Caco-2 (cell line): Measurements from ENCODE around the gene RNF208. TPM values are rescaled to one million over a fixed set of nuclear protein-coding genes. Genes with fewer than 3 reads are reported as not detected.

Source experiments
- BruUV-seq: library from RNA; stranded (reverse); fragments of 400-500 nt; replicated peaks from 2 replicates; lab custom pipeline; 2021; lab: Mats Ljungman, UMichigan
- CTCF ChIA-PET: fragments of 300-600 bp; sonication (Branson Sonifier 250); formaldehyde crosslinking; loops from one replicate; lab custom pipeline; 2022; ENCODE audit warnings: antibody characterized with exemption; lab: Charles Lee
- POLR2A ChIA-PET: fragments of 300-600 bp; sonication (Branson Sonifier 250); formaldehyde crosslinking; loops from one replicate; lab custom pipeline; 2022; ENCODE audit warnings: antibody characterized with exemption; lab: Charles Lee
- DNase-seq, 2 experiments: peaks; one replicate each; pipeline versions ENCODE4 v3.0.0 to v3.0.0-alpha.2; 2020 to 2022
- H3K27me3 ChIP-seq: replicated peaks from 2 replicates; pipeline ENCODE4 v1.6.0; 2011; ENCODE audit warnings: low read length; ENCODE audit not compliant: control insufficient read depth, insufficient read depth
- H3K36me3 ChIP-seq: 2 replicates; pipeline ENCODE4 v1.5.1; 2011; ENCODE audit warnings: low read length; ENCODE audit not compliant: control insufficient read depth, insufficient read depth
- H3K4me1 ChIP-seq: fragments of 250-450 bp; sonication (Bioruptor Pico); 2 replicates; pipeline ENCODE4 v1.5.1; 2020; ENCODE audit warnings: mild to moderate bottlenecking
- H3K4me3 ChIP-seq: 2 replicates; pipeline ENCODE4 v1.5.1; 2011; ENCODE audit warnings: low read depth, mild to moderate bottlenecking, control low read depth, low read length
- H3K9me3 ChIP-seq: fragments of 250-450 bp; sonication (Bioruptor Pico); 2 replicates; pipeline ENCODE4 v1.5.1; 2020; ENCODE audit warnings: mild to moderate bottlenecking, moderate library complexity
- H3K27ac Mint-ChIP-seq: one replicate; pipeline ENCODE4 v1.8.0; 2022; ENCODE audit warnings: mixed read lengths; ENCODE audit not compliant: unreplicated experiment
- H3K27me3 Mint-ChIP-seq: one replicate; pipeline ENCODE4 v1.8.0; 2022; ENCODE audit warnings: mixed read lengths; ENCODE audit not compliant: insufficient read depth, unreplicated experiment
- H3K36me3 Mint-ChIP-seq: one replicate; pipeline ENCODE4 v1.8.0; 2022; ENCODE audit warnings: mild to moderate bottlenecking, mixed read lengths; ENCODE audit not compliant: insufficient read depth, unreplicated experiment
- H3K4me1 Mint-ChIP-seq: one replicate; pipeline ENCODE4 v1.8.0; 2022; ENCODE audit warnings: low read depth, mixed read lengths; ENCODE audit not compliant: unreplicated experiment
- H3K4me3 Mint-ChIP-seq: one replicate; pipeline ENCODE4 v1.8.0; 2022; ENCODE audit warnings: mild to moderate bottlenecking, moderate library complexity, mixed read lengths; ENCODE audit not compliant: unreplicated experiment
- H3K9me3 Mint-ChIP-seq: one replicate; pipeline ENCODE4 v1.8.0; 2022; ENCODE audit warnings: mixed read lengths; ENCODE audit not compliant: unreplicated experiment
- CTCF ChIP-seq, 2 experiments: fragments of 200-600 bp in 1 of 2; IDR thresholded peaks; 1 replicate in 1 of 2; 2 replicates in 1 of 2; pipeline versions ENCODE4 v1.5.1 to v1.8.0; 2011 to 2022; ENCODE audit warnings: antibody characterized with exemption in 1 of 2, control low read depth in 1 of 2, inconsistent platforms in 1 of 2, low read depth in 1 of 2, low read length in 1 of 2, mild to moderate bottlenecking in 1 of 2, moderate library complexity in 1 of 2; ENCODE audit not compliant: insufficient read depth in 1 of 2, severe bottlenecking in 1 of 2, unreplicated experiment in 1 of 2
- intact Hi-C: fragments of 100-400 bp; cut with micrococcal nuclease; formaldehyde crosslinking; loops from one replicate; pipeline ENCODE4 v1.10.0; 2022; ENCODE audit not compliant: unreplicated experiment
- total RNA-seq: library from RNA; stranded (reverse); gene quantifications from 2 replicates; pipeline ENCODE4 v1.2.3, GENCODE V29; 2022

RNF208 gene
- total RNA-seq, 1 experiment from 2014 or later = 6.5 TPM

GRCh38 chr9:137245450-137246421 lies 23.7 kb upstream of the RNF208 start:
- DNase-seq = no peak
- Histone ChIP-seq H3K9me3 (no peaks in the 10 kb centered on the region), H3K36me3 (peaks cover 2% of the 10 kb centered on the region; the same call in 1 of the 2 replicates), H3K4me3 (no peak overlapping the region), H3K4me1 (peaks cover 16% of the 10 kb centered on the region), H3K27me3 (no peaks in the 10 kb centered on the region)
- no peak overlapping the region for H3K27ac Mint-ChIP-seq
- CTCF ChIA-PET = no interaction called here
- peaks cover 6% of the 10 kb centered on the region for H3K4me1 Mint-ChIP-seq
- no peak for TF ChIP-seq CTCF (IDR thresholded peaks at IDR 0.05; ENCODE audit: insufficient read depth in 1 of 2, low read depth in 1 of 2, low read length in 1 of 2, severe bottlenecking in 1 of 2, unreplicated experiment in 1 of 2)
- H3K36me3 Mint-ChIP-seq = peaks cover 58% of the 10 kb centered on the region
- no peak overlapping the region for H3K4me3 Mint-ChIP-seq
- intact Hi-C loops = loop anchor here (10.0 kb wide), 1 partner anchor 451 kb away; the partner anchor contains the start of genes CCDC183 and TMEM141
- BruUV-seq = no TSS peak
- POLR2A ChIA-PET = no interaction called here
- peaks cover 3% of the 10 kb centered on the region for H3K27me3 Mint-ChIP-seq
- H3K9me3 Mint-ChIP-seq = no peaks in the 10 kb centered on the region

- Mint-ChIP-seq H3K9me3 (no peaks in the 10 kb centered on the region), H3K36me3 (peaks cover 68% of the 10 kb centered on the region), H3K27ac (peak overlapping the region; percentile 95), H3K4me3 (peak overlapping the region; percentile 80), H3K4me1 (peaks cover 7% of the 10 kb centered on the region), H3K27me3 (peaks cover 3% of the 10 kb centered on the region)
- H3K9me3 ChIP-seq = no peaks in the 10 kb centered on the region
- DNase-seq = no peak
- intact Hi-C loops = loop anchor here (5.0 to 10.0 kb wide), 2 partner anchors 48 to 450 kb away; partner anchors contain the start of genes CCDC183 and TMEM141
- H3K27me3 ChIP-seq = no peaks in the 10 kb centered on the region
- TF ChIP-seq CTCF (IDR thresholded peaks at IDR 0.05; ENCODE audit: insufficient read depth in 1 of 2, low read depth in 1 of 2, low read length in 1 of 2, severe bottlenecking in 1 of 2, unreplicated experiment in 1 of 2) = no peak
- ChIA-PET POLR2A (interaction anchor here (0.6 to 0.7 kb wide), 3 partner anchors 158 to 307 kb away, joined by 3 read pairs; partner anchors contain the start of gene MRPL41), CTCF (no interaction called here)
- BruUV-seq = no TSS peak
- peaks cover 2% of the 10 kb centered on the region; the same call in 1 of the 2 replicates for H3K36me3 ChIP-seq
- H3K4me1 ChIP-seq = peaks cover 16% of the 10 kb centered on the region
- H3K4me3 ChIP-seq = no peak overlapping the region
Observed at GRCh38 chr9:137244486-137245449, 22.7 kb upstream of the RNF208 start.
